Mucosa of descending colon (tissue), 3 donors: Measurements from ENCODE around the gene AK5. TPM values are rescaled to one million over a fixed set of nuclear protein-coding genes. Genes with fewer than 3 reads are reported as not detected.
A peak's percentile ranks its signal among the peaks of the same experiment; 100 is the strongest.

Source experiments
- ATAC-seq: fragments of 200-7000 bp; cut with Tn5 transposase; one replicate; pipeline ENCODE4 v1.9.1; 2020; ENCODE audit warnings: mild to moderate bottlenecking, moderate library complexity
- DNase-seq, 3 donors: peaks; one replicate each; pipeline ENCODE4 v3.0.0-alpha.2; 2020
- H3K36me3 ChIP-seq: fragments of 200-600 bp; one replicate; pipeline ENCODE4 v1.8.0; 2021; ENCODE audit warnings: low read depth, mild to moderate bottlenecking
- H3K4me1 ChIP-seq: fragments of 200-600 bp; one replicate; pipeline ENCODE4 v1.8.0; 2021; ENCODE audit warnings: low read depth, mild to moderate bottlenecking
- H3K4me3 ChIP-seq: fragments of 200-600 bp; one replicate; pipeline ENCODE4 v1.8.0; 2021; ENCODE audit warnings: mild to moderate bottlenecking
- H3K9me3 ChIP-seq: fragments of 200-600 bp; one replicate; pipeline ENCODE4 v1.8.0; 2021; ENCODE audit warnings: mild to moderate bottlenecking
- intact Hi-C, 2 donors: fragments of 100-400 bp; cut with DNase I in 1 of 2; cut with micrococcal nuclease in 1 of 2; formaldehyde crosslinking; loops; one replicate each; pipeline versions ENCODE4 v1.11.0 to v1.11.1; 2022; cut with DNase I, micrococcal nuclease
- total RNA-seq, 3 donors: library from RNA; stranded (reverse); fragmentation: NEBNext Ultra II Directional in 2 of 3; extraction: Animal tissue kit (Norgen Biotek cat#: 25700) in 2 of 3; gene quantifications; one replicate each; pipeline versions ENCODE4 v1.2.1 to v1.2.4, GENCODE V29; 2021 to 2023
- TF ChIP-seq, protein P1 (sequence below): fragments of 200-600 bp; IDR thresholded peaks from one replicate; pipeline ENCODE4 v1.8.0; 2022; ENCODE audit warnings: antibody characterized with exemption, mild to moderate bottlenecking
- donor health status: DM: no; HTN: no; CAD: no; lungs with moderate emphysema.
- donor health status: DM: no; HTN: no; CAD: no.
- donor health status: DM: no; HTN: yes; CAD: no.

The AK5 gene
- total RNA-seq, 3 donors from 2014 or later = 0.51 to 3.0 (median 0.84) TPM

- TF ChIP-seq, protein P1, sequence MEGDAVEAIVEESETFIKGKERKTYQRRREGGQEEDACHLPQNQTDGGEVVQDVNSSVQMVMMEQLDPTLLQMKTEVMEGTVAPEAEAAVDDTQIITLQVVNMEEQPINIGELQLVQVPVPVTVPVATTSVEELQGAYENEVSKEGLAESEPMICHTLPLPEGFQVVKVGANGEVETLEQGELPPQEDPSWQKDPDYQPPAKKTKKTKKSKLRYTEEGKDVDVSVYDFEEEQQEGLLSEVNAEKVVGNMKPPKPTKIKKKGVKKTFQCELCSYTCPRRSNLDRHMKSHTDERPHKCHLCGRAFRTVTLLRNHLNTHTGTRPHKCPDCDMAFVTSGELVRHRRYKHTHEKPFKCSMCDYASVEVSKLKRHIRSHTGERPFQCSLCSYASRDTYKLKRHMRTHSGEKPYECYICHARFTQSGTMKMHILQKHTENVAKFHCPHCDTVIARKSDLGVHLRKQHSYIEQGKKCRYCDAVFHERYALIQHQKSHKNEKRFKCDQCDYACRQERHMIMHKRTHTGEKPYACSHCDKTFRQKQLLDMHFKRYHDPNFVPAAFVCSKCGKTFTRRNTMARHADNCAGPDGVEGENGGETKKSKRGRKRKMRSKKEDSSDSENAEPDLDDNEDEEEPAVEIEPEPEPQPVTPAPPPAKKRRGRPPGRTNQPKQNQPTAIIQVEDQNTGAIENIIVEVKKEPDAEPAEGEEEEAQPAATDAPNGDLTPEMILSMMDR = no peak
- Histone ChIP-seq H3K36me3 (no peaks in the 10 kb centered on the region), H3K4me1 (no peaks in the 10 kb centered on the region), H3K4me3 (no peak overlapping the region), H3K9me3 (peaks cover 3% of the 10 kb centered on the region)
- ATAC-seq = no peak
- DNase-seq = no peak
- intact Hi-C loops = no loop called here
Measured at GRCh38 chr1:77428068-77428467, 146.2 kb downstream of the AK5 start.

DNA sequence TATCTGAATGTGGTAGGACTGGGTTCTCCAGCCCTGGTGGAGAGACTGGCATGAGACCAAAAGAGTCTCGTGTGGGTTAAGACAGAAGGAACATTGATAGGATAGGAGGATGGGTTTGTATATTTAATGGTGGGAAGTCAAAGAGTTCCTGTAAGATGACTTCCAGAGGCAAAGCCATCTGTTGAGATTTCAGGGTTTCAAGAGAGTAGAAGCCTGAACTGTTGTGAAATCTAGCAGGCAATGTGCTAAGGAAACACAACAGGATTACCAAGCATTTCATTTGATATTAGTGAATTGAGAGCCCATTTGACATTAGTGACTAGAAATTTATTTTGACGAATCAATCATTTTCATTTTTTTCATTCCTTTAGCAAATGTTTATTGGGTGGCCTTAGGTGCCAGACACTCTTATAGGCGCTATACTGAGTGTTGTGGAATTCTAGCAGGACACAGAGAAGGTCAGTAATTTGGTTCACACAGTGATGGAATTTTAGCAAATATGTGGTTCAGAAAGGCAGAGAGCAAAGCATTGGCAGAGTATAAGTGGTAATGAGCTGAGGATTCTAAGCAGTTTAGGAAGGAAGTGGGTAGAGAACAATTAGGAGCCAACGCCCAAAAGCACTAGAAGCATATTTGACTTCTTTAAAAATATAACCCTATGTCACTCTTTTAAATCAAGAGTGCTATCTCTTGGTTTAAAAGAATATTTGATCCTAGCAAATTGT lies 149.3 kb downstream of the AK5 start:
- TF ChIP-seq, protein P1 = no peak
- intact Hi-C loops = no loop called here
- peak; percentile 51 for ATAC-seq

DNA sequence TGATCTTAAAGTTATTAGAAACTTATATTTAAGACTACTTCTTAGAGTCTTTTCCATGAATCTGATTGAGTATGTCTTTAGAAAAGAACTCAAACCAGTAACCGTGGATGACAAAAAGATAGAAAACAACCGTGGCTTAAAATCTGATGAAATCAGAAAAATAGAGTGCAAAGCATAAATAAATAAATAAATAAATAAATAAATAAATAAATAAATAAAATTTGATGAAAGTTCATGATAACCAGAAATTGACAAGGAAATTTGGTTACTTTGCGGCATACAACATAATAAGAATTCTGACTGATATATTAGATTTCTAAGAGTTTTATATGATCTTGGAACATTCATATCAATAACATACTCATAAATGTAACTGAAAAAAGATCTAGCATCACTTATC lies 152.1 kb downstream of the AK5 start:
- no peak for ATAC-seq
- no peaks in the 10 kb centered on the region for H3K9me3 ChIP-seq
- intact Hi-C loops = no loop called here

More for the DNA sequence above, 149.3 kb downstream of the AK5 start:
- H3K36me3 ChIP-seq = no peaks in the 10 kb centered on the region
- peaks cover 3% of the 10 kb centered on the region for H3K9me3 ChIP-seq
- no peak for DNase-seq
- no peaks in the 10 kb centered on the region for H3K4me1 ChIP-seq
- H3K4me3 ChIP-seq = no peak overlapping the region

GRCh38 chr1:77434967-77435366 lies 153.1 kb downstream of the AK5 start:
- Histone ChIP-seq H3K9me3 (no peaks in the 10 kb centered on the region), H3K4me3 (no peak overlapping the region), H3K4me1 (no peaks in the 10 kb centered on the region), H3K36me3 (no peaks in the 10 kb centered on the region)
- TF ChIP-seq, protein P1 = no peak
- DNase-seq (no peak), ATAC-seq (no peak)
- intact Hi-C loops = no loop called here

More for the DNA sequence above, 152.1 kb downstream of the AK5 start:
- Histone ChIP-seq H3K36me3 (no peaks in the 10 kb centered on the region), H3K4me1 (no peaks in the 10 kb centered on the region), H3K4me3 (no peak overlapping the region)
- no peak for DNase-seq
- TF ChIP-seq, protein P1 = no peak

GRCh38 chr1:77438236-77438913 lies 156.6 kb downstream of the AK5 start:
- no peak for DNase-seq
- H3K4me1 ChIP-seq = no peaks in the 10 kb centered on the region
- no peak overlapping the region for H3K4me3 ChIP-seq
- no peaks in the 10 kb centered on the region for H3K9me3 ChIP-seq
- intact Hi-C loops = no loop called here
- no peak for ATAC-seq
- H3K36me3 ChIP-seq = no peaks in the 10 kb centered on the region
- TF ChIP-seq, protein P1 = no peak
